Tibial nerve (tissue), 4 donors: ENCODE results near the gene SMAD1. TPM values are rescaled to one million over a fixed set of nuclear protein-coding genes. Genes with fewer than 3 reads are reported as not detected.

Source experiments
- DNase-seq, 2 donors: peaks; one replicate each; pipeline ENCODE4 v3.0.0-alpha.2; 2019; ENCODE audit warnings: low spot score in 2 of 2
- H3K27ac ChIP-seq, 4 donors: fragments of 200-600 bp; sonication (generic) in 3 of 4; one replicate each; pipeline ENCODE4 v1.5.1; 2017 to 2019; ENCODE audit warnings: mild to moderate bottlenecking in 1 of 4
- H3K27me3 ChIP-seq, 2 donors: fragments of 200-600 bp; sonication (generic) in 1 of 2; one replicate each; pipeline versions ENCODE4 v1.5.1 to v1.6.0; 2017 to 2019
- H3K36me3 ChIP-seq, 3 donors: fragments of 200-600 bp; sonication (generic); one replicate each; pipeline ENCODE4 v1.5.1; 2018 to 2019
- H3K4me1 ChIP-seq, 4 donors: fragments of 200-600 bp; sonication (generic) in 3 of 4; one replicate each; pipeline ENCODE4 v1.5.1; 2017 to 2019
- H3K4me3 ChIP-seq, 4 donors: fragments of 200-600 bp; sonication (generic) in 3 of 4; one replicate each; pipeline ENCODE4 v1.5.1; 2017 to 2019; ENCODE audit warnings: mild to moderate bottlenecking in 1 of 4, moderate library complexity in 1 of 4
- H3K9me3 ChIP-seq, 4 donors: fragments of 200-600 bp; sonication (generic) in 3 of 4; one replicate each; pipeline ENCODE4 v1.5.1; 2017 to 2019
- EP300 ChIP-seq, 2 donors: sonication (generic); formaldehyde crosslinking; IDR thresholded peaks; one replicate each; pipeline ENCODE4 v1.6.1; 2017; ENCODE audit warnings: antibody characterized with exemption in 2 of 2, mild to moderate bottlenecking in 1 of 2
- POLR2A ChIP-seq, 2 donors: fragments of 450-650 bp; IDR thresholded peaks; one replicate each; pipeline ENCODE4 v1.6.1; 2017; ENCODE audit warnings: antibody characterized with exemption in 2 of 2, mild to moderate bottlenecking in 2 of 2, moderate library complexity in 2 of 2
- WGBS, 2 donors: methylation state at CpG; one replicate each; pipeline ENCODE4 v1.1.5; 2018; 5-methylcytosine and 5-hydroxymethylcytosine counted together
- total RNA-seq, 4 donors: library from RNA; depleted of rRNA; stranded (reverse); fragments of >200 nt; gene quantifications; one replicate each; pipeline ENCODE4 v1.1.0, GENCODE V29; 2016
- TF ChIP-seq, protein P1 (sequence below), 5 experiments: fragments of 200-600 bp in 3 of 5; fragments of 450-650 bp in 2 of 5; sonication (generic) in 3 of 5; IDR thresholded peaks; one replicate each; pipeline ENCODE4 v1.5.1; 2016 to 2019; ENCODE audit warnings: antibody characterized with exemption in 5 of 5, mild to moderate bottlenecking in 3 of 5, moderate library complexity in 2 of 5

SMAD1 gene
- total RNA-seq, 4 donors from 2014 or later = 23.8 to 48.6 (median 34.9) TPM

DNA sequence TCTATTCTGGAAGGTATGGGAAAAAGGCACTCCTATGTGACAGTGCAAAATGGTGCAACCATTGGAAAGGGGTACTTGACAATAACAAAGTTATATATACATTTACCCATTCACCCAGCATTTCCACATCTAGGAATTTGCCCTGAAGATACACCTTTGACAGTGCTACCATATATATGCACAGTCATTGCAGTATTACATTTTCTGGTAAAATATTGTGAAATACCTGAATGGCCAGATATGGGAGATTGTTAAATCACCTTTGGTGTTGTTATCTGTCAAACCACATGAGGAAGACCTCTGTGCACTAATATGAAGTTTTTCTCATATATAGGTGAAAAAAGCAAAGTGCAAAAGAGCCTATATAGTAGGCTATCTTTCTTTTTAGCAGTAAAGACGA, 53.5 kb downstream of the SMAD1 start:
- no peak for DNase-seq
- Histone ChIP-seq H3K4me1 (peaks cover 0 to 38% (median 2%) of the 10 kb centered on the region in 4 donors), H3K4me3 (no peak overlapping the region), H3K36me3 (no peaks in the 10 kb centered on the region), H3K9me3 (no peaks in the 10 kb centered on the region), H3K27ac (no peak overlapping the region), H3K27me3 (no peaks in the 10 kb centered on the region)
- no peak for TF ChIP-seq POLR2A (IDR thresholded peaks at IDR 0.05)
- TF ChIP-seq EP300 (IDR thresholded peaks at IDR 0.05) = no peak
- TF ChIP-seq, protein P1, sequence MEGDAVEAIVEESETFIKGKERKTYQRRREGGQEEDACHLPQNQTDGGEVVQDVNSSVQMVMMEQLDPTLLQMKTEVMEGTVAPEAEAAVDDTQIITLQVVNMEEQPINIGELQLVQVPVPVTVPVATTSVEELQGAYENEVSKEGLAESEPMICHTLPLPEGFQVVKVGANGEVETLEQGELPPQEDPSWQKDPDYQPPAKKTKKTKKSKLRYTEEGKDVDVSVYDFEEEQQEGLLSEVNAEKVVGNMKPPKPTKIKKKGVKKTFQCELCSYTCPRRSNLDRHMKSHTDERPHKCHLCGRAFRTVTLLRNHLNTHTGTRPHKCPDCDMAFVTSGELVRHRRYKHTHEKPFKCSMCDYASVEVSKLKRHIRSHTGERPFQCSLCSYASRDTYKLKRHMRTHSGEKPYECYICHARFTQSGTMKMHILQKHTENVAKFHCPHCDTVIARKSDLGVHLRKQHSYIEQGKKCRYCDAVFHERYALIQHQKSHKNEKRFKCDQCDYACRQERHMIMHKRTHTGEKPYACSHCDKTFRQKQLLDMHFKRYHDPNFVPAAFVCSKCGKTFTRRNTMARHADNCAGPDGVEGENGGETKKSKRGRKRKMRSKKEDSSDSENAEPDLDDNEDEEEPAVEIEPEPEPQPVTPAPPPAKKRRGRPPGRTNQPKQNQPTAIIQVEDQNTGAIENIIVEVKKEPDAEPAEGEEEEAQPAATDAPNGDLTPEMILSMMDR (IDR thresholded peaks at IDR 0.05) = no peak
- 95 to 98% methylated on average over 1 of the region's 1 CpG for WGBS, 2 donors

DNA sequence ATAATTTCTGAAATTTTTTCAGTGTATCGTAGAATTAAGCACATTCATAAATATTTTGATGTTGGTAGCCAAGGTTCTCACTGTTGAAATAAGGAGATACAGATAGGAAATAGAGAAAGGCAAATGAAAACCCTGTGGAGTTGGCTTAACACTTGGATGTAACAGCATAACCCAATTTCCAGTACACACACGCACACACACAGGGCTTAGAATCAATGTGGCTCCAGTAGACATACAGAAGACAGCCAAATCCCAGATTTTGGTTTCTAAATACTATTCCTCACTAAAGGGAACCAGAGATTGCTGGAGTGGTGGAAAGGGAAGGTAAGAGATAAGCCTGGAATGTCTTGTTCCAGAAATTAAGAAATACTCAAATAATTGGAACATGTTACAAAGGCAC, 54.4 kb downstream of the SMAD1 start:
- WGBS, 2 donors = 92 to 98% methylated on average over 2 of the region's 2 CpGs
- DNase-seq = no peak
- Histone ChIP-seq H3K27ac (no peak overlapping the region), H3K27me3 (no peaks in the 10 kb centered on the region), H3K9me3 (no peaks in the 10 kb centered on the region), H3K36me3 (no peaks in the 10 kb centered on the region), H3K4me3 (no peak overlapping the region), H3K4me1 (peaks cover 0 to 34% (median 3%) of the 10 kb centered on the region in 4 donors)
- no peak for TF ChIP-seq POLR2A (IDR thresholded peaks at IDR 0.05)
- TF ChIP-seq, protein P1 (IDR thresholded peaks at IDR 0.05) = no peak
- TF ChIP-seq EP300 (IDR thresholded peaks at IDR 0.05) = no peak

DNA sequence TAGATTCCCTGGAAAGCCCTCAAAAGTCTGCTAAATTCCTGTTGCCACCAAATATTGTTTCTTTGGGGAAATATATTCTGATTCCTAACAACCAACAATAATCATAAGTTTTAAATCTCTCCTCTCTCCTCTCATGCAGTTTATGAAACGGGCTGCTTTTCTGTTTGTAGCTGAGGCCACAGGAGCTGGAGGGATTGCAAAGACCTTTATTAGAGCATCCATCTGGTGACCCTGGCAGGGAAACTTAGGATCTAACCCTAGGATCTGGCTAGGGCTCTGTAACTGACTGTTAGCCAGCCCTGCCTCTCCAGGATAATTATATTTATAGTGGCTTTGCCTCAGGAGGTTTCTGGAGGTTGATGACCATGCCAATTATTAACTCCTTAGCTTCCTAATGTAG, 56.9 kb downstream of the SMAD1 start:
- no peaks in the 10 kb centered on the region for H3K9me3 ChIP-seq
- H3K4me1 ChIP-seq = peaks cover 0 to 42% (median 5%) of the 10 kb centered on the region in 4 donors
- H3K27ac ChIP-seq = no peak overlapping the region
- H3K36me3 ChIP-seq = peaks cover 0 to 7% (median 0%) of the 10 kb centered on the region in 3 donors
- H3K4me3 ChIP-seq = no peak overlapping the region
- H3K27me3 ChIP-seq = no peaks in the 10 kb centered on the region
- TF ChIP-seq EP300 (IDR thresholded peaks at IDR 0.05) (no peak), POLR2A (IDR thresholded peaks at IDR 0.05) (no peak)
- TF ChIP-seq, protein P1 (IDR thresholded peaks at IDR 0.05) = no peak
- 69 to 75% methylated on average over 1 of the region's 1 CpG for WGBS, 2 donors
- DNase-seq = no peak

DNA sequence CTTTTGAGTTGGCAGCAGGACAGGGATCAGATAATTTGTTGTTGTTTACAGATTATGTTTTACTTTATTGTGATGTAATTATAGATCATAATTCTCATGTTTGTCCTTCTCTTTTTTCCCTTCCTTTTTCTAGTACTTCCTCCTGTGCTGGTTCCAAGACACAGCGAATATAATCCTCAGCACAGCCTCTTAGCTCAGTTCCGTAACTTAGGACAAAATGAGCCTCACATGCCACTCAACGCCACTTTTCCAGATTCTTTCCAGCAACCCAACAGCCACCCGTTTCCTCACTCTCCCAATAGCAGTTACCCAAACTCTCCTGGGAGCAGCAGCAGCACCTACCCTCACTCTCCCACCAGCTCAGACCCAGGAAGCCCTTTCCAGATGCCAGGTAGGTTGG, 58.0 kb downstream of the SMAD1 start:
- Histone ChIP-seq H3K27me3 (no peaks in the 10 kb centered on the region), H3K36me3 (peaks cover 0 to 7% (median 0%) of the 10 kb centered on the region in 3 donors), H3K9me3 (no peaks in the 10 kb centered on the region), H3K4me3 (no peak overlapping the region), H3K4me1 (peaks cover 0 to 46% (median 5%) of the 10 kb centered on the region in 4 donors), H3K27ac (no peak overlapping the region)
- WGBS, 2 donors = 69 to 73% methylated on average over 4 of the region's 4 CpGs
- TF ChIP-seq, protein P1 (IDR thresholded peaks at IDR 0.05) = no peak
- TF ChIP-seq EP300 (IDR thresholded peaks at IDR 0.05) (no peak), POLR2A (IDR thresholded peaks at IDR 0.05) (no peak)
- no peak for DNase-seq

DNA sequence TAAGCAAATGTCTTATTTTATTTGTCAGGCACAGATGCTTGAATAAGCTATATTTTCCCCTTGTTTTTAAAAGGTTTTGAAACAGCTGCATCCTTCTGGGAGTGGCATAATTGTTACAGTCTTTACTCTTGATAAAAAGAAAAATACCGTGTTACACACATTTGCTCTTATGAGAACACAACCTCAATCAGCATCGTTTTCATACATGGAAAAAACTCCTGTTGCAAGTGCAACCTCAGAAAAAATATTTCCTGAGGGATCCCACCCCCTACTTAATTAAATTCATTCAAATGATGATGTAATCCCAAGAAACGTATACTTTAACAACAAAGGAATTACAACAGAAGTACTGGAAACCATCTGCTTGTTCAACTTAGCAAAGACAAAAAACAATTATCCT, 58.6 kb downstream of the SMAD1 start:
- Histone ChIP-seq H3K9me3 (no peaks in the 10 kb centered on the region), H3K4me3 (no peak overlapping the region), H3K4me1 (peaks cover 0 to 51% (median 6%) of the 10 kb centered on the region in 4 donors), H3K27ac (no peak overlapping the region), H3K36me3 (peaks cover 0 to 7% (median 0%) of the 10 kb centered on the region in 3 donors), H3K27me3 (no peaks in the 10 kb centered on the region)
- no peak for TF ChIP-seq POLR2A (IDR thresholded peaks at IDR 0.05)
- TF ChIP-seq EP300 (IDR thresholded peaks at IDR 0.05) = no peak
- TF ChIP-seq, protein P1 (IDR thresholded peaks at IDR 0.05) = no peak
- DNase-seq = no peak
- 45 to 48% methylated on average over 3 of the region's 3 CpGs for whole genome bisulfite sequencing, 2 donors
